KG1 (cell line): ENCODE measurements around the gene EPHB2.

Source experiments
- DNase-seq: peaks from one replicate; lab custom pipeline; 2025; lab: John Stamatoyannopoulos, UW

EPHB2 gene

GRCh38 chr1:22780696-22781095 lies 70.1 kb downstream of the EPHB2 start:
- DNase-seq, result no peak

- DNase-seq, result no peak
Measured at GRCh38 chr1:22781483-22781882, 70.8 kb downstream of the EPHB2 start.

- no peak for DNase-seq
Measured at GRCh38 chr1:22782406-22782805, 71.8 kb downstream of the EPHB2 start.

GRCh38 chr1:22784317-22784716 lies 73.7 kb downstream of the EPHB2 start:
- no peak for DNase-seq

- no peak for DNase-seq
Measured at GRCh38 chr1:22784737-22785136, 74.1 kb downstream of the EPHB2 start.

- no peak for DNase-seq
Measured at GRCh38 chr1:22786101-22786500, 75.5 kb downstream of the EPHB2 start.

GRCh38 chr1:22786719-22787489 lies 76.3 kb downstream of the EPHB2 start:
- DNase-seq, result no peak

- no peak for DNase-seq
Measured at GRCh38 chr1:22787636-22788035, 77.0 kb downstream of the EPHB2 start.

GRCh38 chr1:22788254-22788661 lies 77.6 kb downstream of the EPHB2 start:
- no peak for DNase-seq

GRCh38 chr1:22789356-22789994 lies 78.8 kb downstream of the EPHB2 start:
- DNase-seq, result no peak

GRCh38 chr1:22790232-22791008 lies 79.8 kb downstream of the EPHB2 start:
- no peak for DNase-seq

- no peak for DNase-seq
Measured at GRCh38 chr1:22791831-22792347, 81.2 kb downstream of the EPHB2 start.

- no peak for DNase-seq
Measured at GRCh38 chr1:22792396-22793160, 81.9 kb downstream of the EPHB2 start.

- no peak for DNase-seq
Measured at GRCh38 chr1:22793647-22794046, 83.0 kb downstream of the EPHB2 start.

- no peak for DNase-seq
Measured at GRCh38 chr1:22794647-22795365, 84.2 kb downstream of the EPHB2 start.

- DNase-seq, result no peak
Measured at GRCh38 chr1:22795366-22795714, 84.7 kb downstream of the EPHB2 start.

GRCh38 chr1:22796642-22797041 lies 86.0 kb downstream of the EPHB2 start:
- no peak for DNase-seq

- DNase-seq, result no peak
Measured at GRCh38 chr1:22798083-22798482, 87.4 kb downstream of the EPHB2 start.

- DNase-seq, result no peak
Measured at GRCh38 chr1:22799971-22800370, 89.3 kb downstream of the EPHB2 start.

GRCh38 chr1:22800629-22801028 lies 90.0 kb downstream of the EPHB2 start:
- no peak for DNase-seq

- no peak for DNase-seq
Measured at GRCh38 chr1:22801347-22801746, 90.7 kb downstream of the EPHB2 start.
